Body of pancreas (tissue), 4 donors: ENCODE measurements around the gene ANKS1B. TPM values are rescaled to one million over a fixed set of nuclear protein-coding genes. Genes with fewer than 3 reads are reported as not detected.
A peak's percentile ranks its signal among the peaks of the same experiment; 100 is the strongest.

Experiments used
- ATAC-seq: fragments of 150-250 bp; one replicate; pipeline ENCODE4 v1.9.1; 2016
- DNase-seq, 4 donors: peaks; one replicate each; pipeline ENCODE4 v3.0.0-alpha.2; 2019
- H3K27ac ChIP-seq, 4 donors: fragments of 200-600 bp; sonication (generic); 1 replicate in 3 of 4; 2 replicates in 1 of 4; pipeline versions ENCODE4 v1.5.1 to v1.6.1; 2016 to 2019; ENCODE audit warnings: mild to moderate bottlenecking in 1 of 4, mixed read lengths in 1 of 4, moderate library complexity in 1 of 4
- H3K27me3 ChIP-seq, 2 donors: fragments of 200-600 bp; sonication (generic); one replicate each; pipeline ENCODE4 v1.6.0; 2016; ENCODE audit warnings: mild to moderate bottlenecking in 1 of 2
- H3K36me3 ChIP-seq, 2 donors: fragments of 200-600 bp; sonication (generic); replicated peaks in 1 of 2; 2 replicates each; pipeline ENCODE4 v1.5.1; 2016; ENCODE audit warnings: low read depth in 2 of 2; ENCODE audit not compliant: insufficient read depth in 1 of 2
- H3K4me1 ChIP-seq: fragments of 200-600 bp; sonication (generic); one replicate; pipeline ENCODE4 v1.6.0; 2016
- H3K4me3 ChIP-seq, 2 donors: fragments of 200-600 bp; sonication (generic); 1 replicate in 1 of 2; 2 replicates in 1 of 2; pipeline ENCODE4 v1.5.1; 2016 to 2019
- H3K9me3 ChIP-seq, 3 donors: fragments of 200-600 bp; sonication (generic); 1 replicate in 2 of 3; 2 replicates in 1 of 3; pipeline ENCODE4 v1.5.1; 2016
- CTCF ChIP-seq, 7 experiments: fragments of 450-650 bp in 4 of 7; fragments of 200-600 bp in 3 of 7; sonication (generic) in 3 of 7; IDR thresholded peaks; one replicate each; pipeline ENCODE4 v1.5.1; 2016 to 2019; ENCODE audit warnings: antibody characterized with exemption in 7 of 7
- POLR2A ChIP-seq, 3 donors: fragments of 450-650 bp; IDR thresholded peaks; one replicate each; pipeline ENCODE4 v1.6.1; 2016; ENCODE audit warnings: antibody characterized with exemption in 3 of 3, mild to moderate bottlenecking in 2 of 3
- WGBS, 2 donors: methylation state at CpG; one replicate each; pipeline ENCODE4 v1.1.5; 2017; 5-methylcytosine and 5-hydroxymethylcytosine counted together
- intact Hi-C: fragments of 100-400 bp; cut with DNase I; formaldehyde crosslinking; loops from one replicate; pipeline ENCODE4 v1.15.1; 2023
- total RNA-seq, 2 donors: library from RNA; depleted of rRNA; stranded (reverse); fragments of >200 nt; gene quantifications; one replicate each; pipeline ENCODE4 v1.1.0, GENCODE V29; 2016

The ANKS1B gene
- total RNA-seq, 2 donors from 2014 or later, result 2.1 to 10.2 TPM

GRCh38 chr12:99053616-99054362 is 930.9 kb downstream of the ANKS1B start:
- ATAC-seq, result no peak
- TF ChIP-seq CTCF (IDR thresholded peaks at IDR 0.05), result no peak
- no peak for TF ChIP-seq POLR2A (IDR thresholded peaks at IDR 0.05)
- H3K9me3 ChIP-seq, result no peaks in the 10 kb centered on the region
- H3K4me1 ChIP-seq, result no peaks in the 10 kb centered on the region
- H3K27me3 ChIP-seq, result no peaks in the 10 kb centered on the region
- H3K27ac ChIP-seq, result no peak overlapping the region
- no peaks in the 10 kb centered on the region for H3K36me3 ChIP-seq
- intact Hi-C loops, result no loop called here
- 88 to 89% methylated on average over 11 of the region's 11 CpGs for WGBS, 2 donors
- no peak for DNase-seq
- no peak overlapping the region for H3K4me3 ChIP-seq

- intact Hi-C loops, result loop anchor here (10.0 kb wide), 1 partner anchor 715 kb away; no protein-coding TSS in a partner anchor
- Histone ChIP-seq H3K4me3 (no peak overlapping the region), H3K27ac (no peak overlapping the region), H3K4me1 (no peaks in the 10 kb centered on the region), H3K27me3 (no peaks in the 10 kb centered on the region), H3K9me3 (no peaks in the 10 kb centered on the region), H3K36me3 (no peaks in the 10 kb centered on the region)
- TF ChIP-seq POLR2A (IDR thresholded peaks at IDR 0.05), result no peak
- TF ChIP-seq CTCF (IDR thresholded peaks at IDR 0.05), result no peak
- no peak for DNase-seq
- 31 to 36% methylated on average over 3 of the region's 3 CpGs for WGBS, 2 donors
- no peak for ATAC-seq
Observed at GRCh38 chr12:99049774-99050173, 935.0 kb downstream of the ANKS1B start.

- no peaks in the 10 kb centered on the region for H3K4me1 ChIP-seq
- 79 to 83% methylated on average over 2 of the region's 2 CpGs for WGBS, 2 donors
- intact Hi-C loops, result loop anchor here (10.0 kb wide), 1 partner anchor 720 kb away; no protein-coding TSS in a partner anchor
- DNase-seq (no peak), ATAC-seq (no peak)
- no peaks in the 10 kb centered on the region for H3K36me3 ChIP-seq
- no peak overlapping the region for H3K4me3 ChIP-seq
- TF ChIP-seq CTCF (IDR thresholded peaks at IDR 0.05) (no peak), POLR2A (IDR thresholded peaks at IDR 0.05) (no peak)
- no peaks in the 10 kb centered on the region for H3K9me3 ChIP-seq
- no peaks in the 10 kb centered on the region for H3K27me3 ChIP-seq
- no peak overlapping the region for H3K27ac ChIP-seq
Observed at GRCh38 chr12:99045158-99045557, 939.6 kb downstream of the ANKS1B start.

- Histone ChIP-seq H3K4me1 (no peaks in the 10 kb centered on the region), H3K36me3 (no peaks in the 10 kb centered on the region), H3K27ac (no peak overlapping the region), H3K4me3 (no peak overlapping the region), H3K27me3 (no peaks in the 10 kb centered on the region), H3K9me3 (no peaks in the 10 kb centered on the region)
- no peak for TF ChIP-seq POLR2A (IDR thresholded peaks at IDR 0.05)
- peak; percentile 65 to 87 (median 83) for TF ChIP-seq CTCF (IDR thresholded peaks at IDR 0.05)
- DNase-seq (peak; percentile 70 to 83 (median 74)), ATAC-seq (peak; percentile 64)
- 28 to 38% methylated on average over 2 of the region's 2 CpGs for WGBS, 2 donors
- intact Hi-C loops, result loop anchor here (10.0 kb wide), 1 partner anchor 721 kb away; no protein-coding TSS in a partner anchor
Observed at GRCh38 chr12:99043319-99043914, 941.3 kb downstream of the ANKS1B start.
